Trophoblast cell (in vitro differentiated cells and primary cell): ENCODE results near the gene TRAF3IP1.
"Not testable (repeated sequence)": the region's sequence is repeated elsewhere in the genome, so short reads cannot be mapped to it uniquely, and the experiment has no call there.

ENCODE experiments used
- DNase-seq, 2 donors: peaks; one replicate each; pipeline ENCODE4 v3.0.0-alpha.2; 2016
- H2AFZ ChIP-seq: 2 replicates; pipeline ENCODE4 v1.6.1; 2013; ENCODE audit warnings: low read length, moderate library complexity, mild to moderate bottlenecking; ENCODE audit not compliant: insufficient read depth, poor library complexity
- H2AK5ac ChIP-seq: 2 replicates; pipeline ENCODE4 v1.6.1; 2013; ENCODE audit warnings: mild to moderate bottlenecking, low read length
- H2BK120ac ChIP-seq: 2 replicates; pipeline ENCODE4 v1.6.1; 2013; ENCODE audit warnings: low read length, mild to moderate bottlenecking, moderate library complexity; ENCODE audit not compliant: insufficient read depth, poor library complexity
- H2BK12ac ChIP-seq: 2 replicates; pipeline ENCODE4 v1.6.1; 2013; ENCODE audit warnings: mild to moderate bottlenecking, low read length, moderate library complexity
- H2BK5ac ChIP-seq: 2 replicates; pipeline ENCODE4 v1.6.1; 2013; ENCODE audit warnings: low read length, low read depth, moderate library complexity, mild to moderate bottlenecking; ENCODE audit not compliant: poor library complexity
- H3K14ac ChIP-seq: 2 replicates; pipeline ENCODE4 v1.6.1; 2013; ENCODE audit warnings: mild to moderate bottlenecking, low read length
- H3K18ac ChIP-seq: 2 replicates; pipeline ENCODE4 v1.6.1; 2013; ENCODE audit warnings: mild to moderate bottlenecking, low read length
- H3K23ac ChIP-seq: 2 replicates; pipeline ENCODE4 v1.6.1; 2013; ENCODE audit warnings: low read length
- H3K27ac ChIP-seq: 2 replicates; pipeline ENCODE4 v1.5.1; 2013; ENCODE audit warnings: low read depth, mild to moderate bottlenecking, inconsistent platforms, low read length, moderate library complexity
- H3K27me3 ChIP-seq: 2 replicates; pipeline ENCODE4 v1.6.1; 2013; ENCODE audit warnings: inconsistent platforms, mild to moderate bottlenecking, low read length, moderate library complexity; ENCODE audit not compliant: insufficient read depth
- H3K36me3 ChIP-seq, 2 experiments: 1 replicate in 1 of 2; 2 replicates in 1 of 2; pipeline ENCODE4 v1.6.1; 2013; ENCODE audit warnings: low read length in 2 of 2, mild to moderate bottlenecking in 2 of 2, moderate library complexity in 1 of 2; ENCODE audit not compliant: insufficient read depth in 2 of 2, control insufficient read depth in 1 of 2
- H3K4ac ChIP-seq: 2 replicates; pipeline ENCODE4 v1.6.1; 2013; ENCODE audit warnings: low read depth, mild to moderate bottlenecking, low read length, moderate library complexity
- H3K4me1 ChIP-seq, 2 experiments: 1 replicate in 1 of 2; 2 replicates in 1 of 2; pipeline ENCODE4 v1.6.1; 2013; ENCODE audit warnings: low read length in 2 of 2, mild to moderate bottlenecking in 2 of 2, moderate library complexity in 1 of 2; ENCODE audit not compliant: insufficient read depth in 2 of 2, control insufficient read depth in 1 of 2
- H3K4me2 ChIP-seq: 2 replicates; pipeline ENCODE4 v1.6.1; 2013; ENCODE audit warnings: inconsistent platforms, mild to moderate bottlenecking, low read length, moderate library complexity
- H3K4me3 ChIP-seq: 2 replicates; pipeline ENCODE4 v1.5.1; 2013; ENCODE audit warnings: mild to moderate bottlenecking, low read depth, low read length, inconsistent platforms
- H3K79me1 ChIP-seq: one replicate; pipeline ENCODE4 v1.6.1; 2013; ENCODE audit warnings: low read length
- H3K79me2 ChIP-seq: 2 replicates; pipeline ENCODE4 v1.6.1; 2013; ENCODE audit warnings: low read length, mild to moderate bottlenecking; ENCODE audit not compliant: control insufficient read depth, insufficient read depth, poor library complexity
- H3K9ac ChIP-seq: 2 replicates; pipeline ENCODE4 v1.6.1; 2013; ENCODE audit warnings: mild to moderate bottlenecking, low read length
- H3K9me3 ChIP-seq: 2 replicates; pipeline ENCODE4 v1.6.1; 2013; ENCODE audit warnings: low read depth, mild to moderate bottlenecking, control low read depth, inconsistent platforms, low read length; ENCODE audit not compliant: insufficient read depth
- H4K12ac ChIP-seq: 2 replicates; pipeline ENCODE4 v1.6.1; 2013; ENCODE audit warnings: low read depth, mild to moderate bottlenecking, low read length, moderate library complexity
- H4K8ac ChIP-seq: 2 replicates; pipeline ENCODE4 v1.6.1; 2013; ENCODE audit warnings: low read depth, mild to moderate bottlenecking, low read length, moderate library complexity
- H4K91ac ChIP-seq: one replicate; pipeline ENCODE4 v1.6.1; 2013; ENCODE audit warnings: low read depth, mild to moderate bottlenecking, low read length, moderate library complexity
- WGBS: extraction: QIAGEN DNeasy Blood & Tissue Kit; methylation state at CpG from one replicate; pipeline ENCODE4 v1.1.7; 2013; ENCODE audit warnings: missing lambda C conversion rate; ENCODE audit not compliant: insufficient read length, insufficient coverage; ENCODE audit errors: extremely low coverage; 5-methylcytosine and 5-hydroxymethylcytosine counted together

The TRAF3IP1 gene

DNA sequence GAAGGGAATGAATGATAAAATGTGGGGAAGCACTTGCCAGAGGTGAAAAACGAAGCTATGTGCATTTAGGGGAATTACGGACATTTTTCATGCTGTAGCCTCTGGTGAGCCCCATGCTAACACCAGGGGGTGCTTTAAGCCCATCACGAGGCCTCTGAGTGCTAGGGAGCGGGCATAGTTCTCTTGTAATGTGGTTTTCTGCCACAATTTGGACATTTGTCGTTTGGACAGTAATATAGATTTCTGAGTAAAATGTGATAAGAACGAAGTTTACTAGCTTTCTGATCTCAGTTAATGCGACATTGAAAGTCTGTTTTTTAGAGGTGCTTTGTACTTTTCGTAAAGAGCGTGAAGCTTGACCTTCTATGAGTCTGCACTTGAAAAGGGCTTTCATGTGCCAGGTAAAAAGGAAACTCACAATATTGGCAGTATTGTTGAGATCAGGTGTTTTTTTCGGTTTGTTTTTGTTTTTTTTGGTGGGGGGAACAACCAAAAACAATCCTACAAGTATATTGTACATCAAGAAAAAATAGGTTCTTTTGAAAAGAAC lies 50.6 kb downstream of the TRAF3IP1 start:
- H3K9ac ChIP-seq, result no peak overlapping the region
- H3K4ac ChIP-seq, result no peak overlapping the region
- H3K27ac ChIP-seq, result no peak overlapping the region
- H3K4me1 ChIP-seq, result no peaks in the 10 kb centered on the region
- H3K23ac ChIP-seq, result no peak overlapping the region
- no peak overlapping the region for H3K18ac ChIP-seq
- no peak overlapping the region for H4K8ac ChIP-seq
- H3K79me2 ChIP-seq, result no peaks in the 10 kb centered on the region
- no peak overlapping the region for H3K4me3 ChIP-seq
- WGBS, result no CpG with 5 or more reads among the region's 10 CpGs
- DNase-seq, result peak; percentile 36 to 75
- H2AK5ac ChIP-seq, result no peak overlapping the region
- no peaks in the 10 kb centered on the region for H3K79me1 ChIP-seq
- H3K9me3 ChIP-seq, result no peaks in the 10 kb centered on the region
- H3K4me2 ChIP-seq, result no peak overlapping the region
- H3K27me3 ChIP-seq, result no peaks in the 10 kb centered on the region
- H2BK120ac ChIP-seq, result no peak overlapping the region
- no peak overlapping the region for H2AFZ ChIP-seq
- no peaks in the 10 kb centered on the region for H3K36me3 ChIP-seq
- H2BK5ac ChIP-seq, result no peak overlapping the region
- no peak overlapping the region for H4K12ac ChIP-seq
- no peak overlapping the region for H3K14ac ChIP-seq
- no peak overlapping the region for H4K91ac ChIP-seq
- no peak overlapping the region for H2BK12ac ChIP-seq

- no CpG with 5 or more reads among the region's 3 CpGs for WGBS
Observed at GRCh38 chr2:238372277-238372676, 52.0 kb downstream of the TRAF3IP1 start.

GRCh38 chr2:238376884-238377391 lies 56.6 kb downstream of the TRAF3IP1 start:
- no peak overlapping the region for H3K4ac ChIP-seq

More at GRCh38 chr2:238372277-238372676, 52.0 kb downstream of the TRAF3IP1 start:
- not testable (repeated sequence) for H2BK12ac ChIP-seq, H2BK120ac ChIP-seq, H3K36me3 ChIP-seq, H3K27me3 ChIP-seq, H3K4me1 ChIP-seq, H3K4ac ChIP-seq, H2AFZ ChIP-seq, H3K23ac ChIP-seq, H2BK5ac ChIP-seq, H3K18ac ChIP-seq, H3K9me3 ChIP-seq, H4K12ac ChIP-seq, DNase-seq, H4K8ac ChIP-seq, H3K9ac ChIP-seq, H4K91ac ChIP-seq, H3K14ac ChIP-seq, H3K4me2 ChIP-seq, H3K4me3 ChIP-seq, H3K27ac ChIP-seq, H3K79me1 ChIP-seq, H2AK5ac ChIP-seq, H3K79me2 ChIP-seq

DNA sequence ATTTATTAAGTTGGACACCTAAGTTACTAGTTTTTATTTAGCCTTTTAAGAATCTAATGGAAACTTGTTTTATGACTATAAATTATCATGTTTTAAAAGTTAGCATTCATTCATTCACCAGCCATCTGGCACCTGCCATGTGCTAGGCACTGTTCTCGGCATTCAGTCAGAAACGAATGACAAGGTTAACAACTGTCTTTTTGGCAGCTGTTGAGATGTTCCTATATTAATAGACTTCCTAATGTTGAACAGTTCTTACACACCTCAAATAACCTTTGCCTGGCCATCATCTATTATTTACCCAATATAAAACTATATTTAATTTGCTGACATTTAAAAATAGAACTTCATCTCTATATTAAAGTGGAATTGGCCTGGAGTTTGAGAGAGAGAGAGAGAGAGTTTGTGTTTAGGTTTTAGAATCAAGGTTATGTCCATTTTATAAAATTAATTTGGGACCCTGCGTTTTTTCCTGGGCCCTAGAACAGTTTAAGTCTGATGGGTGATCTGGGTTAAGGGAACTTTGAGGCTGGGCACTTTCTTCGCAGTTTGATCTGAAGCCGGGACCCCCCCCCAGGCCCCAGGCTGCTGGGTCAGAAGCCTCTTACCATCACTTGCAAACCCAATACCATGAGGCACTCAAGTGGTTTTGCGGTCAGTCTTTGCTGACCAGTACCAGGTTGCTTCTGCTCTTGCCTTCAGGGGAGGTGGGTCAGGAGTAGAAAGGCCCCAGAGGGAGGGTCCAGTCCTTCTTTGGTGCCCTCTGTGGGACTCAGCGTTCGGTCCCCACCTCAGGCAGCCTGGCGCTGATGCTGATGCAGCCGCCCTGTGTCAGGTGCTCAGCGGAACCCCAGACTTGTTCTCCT lies 58.1 kb downstream of the TRAF3IP1 start:
- Histone ChIP-seq H4K12ac (no peak overlapping the region), H2BK5ac (no peak overlapping the region), H3K18ac (no peak overlapping the region), H3K23ac (no peak overlapping the region), H3K4me2 (no peak overlapping the region), H3K4ac (no peak overlapping the region), H4K8ac (no peak overlapping the region), H2AFZ (no peak overlapping the region), H3K14ac (no peak overlapping the region), H3K27ac (no peak overlapping the region), H3K4me3 (no peak overlapping the region), H3K79me1 (peaks cover 12% of the 10 kb centered on the region), H2BK12ac (no peak overlapping the region), H3K36me3 (no peaks in the 10 kb centered on the region), H2AK5ac (no peak overlapping the region), H3K79me2 (no peaks in the 10 kb centered on the region), H3K4me1 (peaks cover 22 to 25% of the 10 kb centered on the region in 2 experiments), H3K9ac (no peak overlapping the region), H2BK120ac (no peak overlapping the region), H3K9me3 (peaks cover 2% of the 10 kb centered on the region), H4K91ac (no peak overlapping the region), H3K27me3 (no peaks in the 10 kb centered on the region)
- DNase-seq, result no peak
- no CpG with 5 or more reads among the region's 11 CpGs for WGBS

More at GRCh38 chr2:238376884-238377391, 56.6 kb downstream of the TRAF3IP1 start:
- Histone ChIP-seq H3K9me3 (no peaks in the 10 kb centered on the region), H3K27me3 (no peaks in the 10 kb centered on the region), H3K27ac (no peak overlapping the region), H2BK12ac (no peak overlapping the region), H4K12ac (no peak overlapping the region), H4K91ac (no peak overlapping the region), H3K9ac (no peak overlapping the region), H2AFZ (no peak overlapping the region), H3K4me1 (peaks cover 22 to 25% of the 10 kb centered on the region in 2 experiments), H2AK5ac (no peak overlapping the region), H3K79me1 (peaks cover 12% of the 10 kb centered on the region), H2BK5ac (no peak overlapping the region), H3K4me3 (no peak overlapping the region), H4K8ac (no peak overlapping the region), H3K23ac (no peak overlapping the region), H3K79me2 (no peaks in the 10 kb centered on the region), H2BK120ac (no peak overlapping the region), H3K4me2 (no peak overlapping the region), H3K36me3 (no peaks in the 10 kb centered on the region), H3K18ac (no peak overlapping the region), H3K14ac (no peak overlapping the region)
- no CpG with 5 or more reads among the region's 8 CpGs for WGBS
- DNase-seq, result peak in 1 of 2 donors; percentile 15
